Measurements from ENCODE around the gene ZEB1. TPM values are rescaled to one million over a fixed set of nuclear protein-coding genes. Genes with fewer than 3 reads are reported as not detected.

Gene ZEB1
- total RNA-seq, 2 experiments from 2014 or later, result 24.8 to 29.1 TPM

GRCh38 chr10:31381171-31381570, 62.2 kb downstream of the ZEB1 start:
- Mint-ChIP-seq H3K27ac (no peak overlapping the region), H3K36me3 (ENCODE audit: low read depth) (no peaks in the 10 kb centered on the region), H3K9me3 (no peaks in the 10 kb centered on the region), H3K27me3 (ENCODE audit: low read depth) (no peaks in the 10 kb centered on the region), H3K4me1 (ENCODE audit: low read depth) (peaks cover 26% of the 10 kb centered on the region), H3K4me3 (no peak overlapping the region)
- no peak for DNase-seq
- CTCF ChIA-PET, result interaction anchor here (0.8 kb wide), 1 partner anchor 110 kb away, joined by 5 read pairs; no protein-coding TSS in a partner anchor
- intact Hi-C loops (cut with micrococcal nuclease), result loop anchor here (5.0 kb wide), 1 partner anchor 59 kb away; no protein-coding TSS in a partner anchor

GRCh38 chr10:31381766-31382316, 62.8 kb downstream of the ZEB1 start:
- Mint-ChIP-seq H3K4me3 (no peak overlapping the region), H3K4me1 (ENCODE audit: low read depth) (peaks cover 26% of the 10 kb centered on the region), H3K36me3 (ENCODE audit: low read depth) (peaks cover 1% of the 10 kb centered on the region)

GRCh38 chr10:31383810-31384588, 65.0 kb downstream of the ZEB1 start:
- intact Hi-C loops (cut with micrococcal nuclease), result loop anchor here (5.0 kb wide), 1 partner anchor 62 kb away; no protein-coding TSS in a partner anchor
- H3K4me3 Mint-ChIP-seq, result no peak overlapping the region
- peaks cover 31% of the 10 kb centered on the region for H3K4me1 Mint-ChIP-seq (ENCODE audit: low read depth)
- CTCF ChIA-PET, result interaction anchor here (0.6 kb wide), 1 partner anchor 802 kb away, joined by 3 read pairs; no protein-coding TSS in a partner anchor
- H3K36me3 Mint-ChIP-seq (ENCODE audit: low read depth), result peaks cover 14% of the 10 kb centered on the region
- DNase-seq, result no peak
- H3K27me3 Mint-ChIP-seq (ENCODE audit: low read depth), result no peaks in the 10 kb centered on the region
- H3K27ac Mint-ChIP-seq, result no peak overlapping the region
- no peaks in the 10 kb centered on the region for H3K9me3 Mint-ChIP-seq

More at GRCh38 chr10:31381766-31382316, 62.8 kb downstream of the ZEB1 start:
- intact Hi-C loops (cut with micrococcal nuclease), result loop anchor here (5.0 kb wide), 1 partner anchor 60 kb away; no protein-coding TSS in a partner anchor
- CTCF ChIA-PET, result interaction anchor here (0.8 kb wide), 1 partner anchor 109 kb away, joined by 5 read pairs; no protein-coding TSS in a partner anchor
- H3K9me3 Mint-ChIP-seq, result no peaks in the 10 kb centered on the region
- H3K27me3 Mint-ChIP-seq (ENCODE audit: low read depth), result no peaks in the 10 kb centered on the region
- no peak overlapping the region for H3K27ac Mint-ChIP-seq
- peak; percentile 17 for DNase-seq

- no peak overlapping the region for H3K4me3 Mint-ChIP-seq
- H3K27ac Mint-ChIP-seq, result no peak overlapping the region
- CTCF ChIA-PET, result no interaction called here
- H3K27me3 Mint-ChIP-seq (ENCODE audit: low read depth), result no peaks in the 10 kb centered on the region
- peaks cover 18% of the 10 kb centered on the region for H3K36me3 Mint-ChIP-seq (ENCODE audit: low read depth)
- H3K9me3 Mint-ChIP-seq, result no peaks in the 10 kb centered on the region
- intact Hi-C loops (cut with micrococcal nuclease), result loop anchor here (5.0 kb wide), 1 partner anchor 62 kb away; no protein-coding TSS in a partner anchor
- no peak for DNase-seq
- H3K4me1 Mint-ChIP-seq (ENCODE audit: low read depth), result peaks cover 33% of the 10 kb centered on the region
Measured at GRCh38 chr10:31384589-31384949, 65.6 kb downstream of the ZEB1 start.

- Mint-ChIP-seq H3K27me3 (ENCODE audit: low read depth) (no peaks in the 10 kb centered on the region), H3K27ac (no peak overlapping the region), H3K4me1 (ENCODE audit: low read depth) (peaks cover 33% of the 10 kb centered on the region), H3K4me3 (no peak overlapping the region), H3K36me3 (ENCODE audit: low read depth) (peaks cover 26% of the 10 kb centered on the region), H3K9me3 (no peaks in the 10 kb centered on the region)
- CTCF ChIA-PET, result no interaction called here
- DNase-seq, result no peak
- intact Hi-C loops (cut with micrococcal nuclease), result no loop called here
Measured at GRCh38 chr10:31390804-31391203, 71.8 kb downstream of the ZEB1 start.

GRCh38 chr10:31393844-31394243, 74.8 kb downstream of the ZEB1 start:
- H3K4me3 Mint-ChIP-seq, result no peak overlapping the region
- no peaks in the 10 kb centered on the region for H3K9me3 Mint-ChIP-seq
- no peak for DNase-seq
- peaks cover 13% of the 10 kb centered on the region for H3K36me3 Mint-ChIP-seq (ENCODE audit: low read depth)
- H3K27me3 Mint-ChIP-seq (ENCODE audit: low read depth), result no peaks in the 10 kb centered on the region
- peaks cover 33% of the 10 kb centered on the region for H3K4me1 Mint-ChIP-seq (ENCODE audit: low read depth)
- CTCF ChIA-PET, result interaction anchor here (0.5 to 0.7 kb wide), 3 partner anchors 35 to 160 kb away, joined by 3 read pairs; no protein-coding TSS in a partner anchor
- intact Hi-C loops (cut with micrococcal nuclease), result no loop called here
- no peak overlapping the region for H3K27ac Mint-ChIP-seq

GRCh38 chr10:31395695-31396094, 76.7 kb downstream of the ZEB1 start:
- Mint-ChIP-seq H3K4me1 (ENCODE audit: low read depth) (peaks cover 38% of the 10 kb centered on the region), H3K36me3 (ENCODE audit: low read depth) (peaks cover 7% of the 10 kb centered on the region), H3K4me3 (no peak overlapping the region), H3K27me3 (ENCODE audit: low read depth) (no peaks in the 10 kb centered on the region), H3K9me3 (no peaks in the 10 kb centered on the region), H3K27ac (no peak overlapping the region)
- intact Hi-C loops (cut with micrococcal nuclease), result no loop called here
- DNase-seq, result no peak
- CTCF ChIA-PET, result no interaction called here

- CTCF ChIA-PET, result no interaction called here
- Mint-ChIP-seq H3K9me3 (no peaks in the 10 kb centered on the region), H3K4me3 (no peak overlapping the region), H3K36me3 (ENCODE audit: low read depth) (peaks cover 3% of the 10 kb centered on the region), H3K27me3 (ENCODE audit: low read depth) (no peaks in the 10 kb centered on the region), H3K27ac (no peak overlapping the region), H3K4me1 (ENCODE audit: low read depth) (peaks cover 34% of the 10 kb centered on the region)
- no peak for DNase-seq
- intact Hi-C loops (cut with micrococcal nuclease), result no loop called here
Measured at GRCh38 chr10:31396376-31396775, 77.4 kb downstream of the ZEB1 start.

- Mint-ChIP-seq H3K4me3 (no peak overlapping the region), H3K27ac (no peak overlapping the region), H3K9me3 (no peaks in the 10 kb centered on the region), H3K27me3 (ENCODE audit: low read depth) (no peaks in the 10 kb centered on the region), H3K36me3 (ENCODE audit: low read depth) (peaks cover 3% of the 10 kb centered on the region), H3K4me1 (ENCODE audit: low read depth) (peaks cover 41% of the 10 kb centered on the region)
- CTCF ChIA-PET, result no interaction called here
- DNase-seq, result no peak
- intact Hi-C loops (cut with micrococcal nuclease), result no loop called here
Measured at GRCh38 chr10:31397852-31398251, 78.8 kb downstream of the ZEB1 start.

- Mint-ChIP-seq H3K4me3 (no peak overlapping the region), H3K27ac (no peak overlapping the region), H3K9me3 (no peaks in the 10 kb centered on the region), H3K36me3 (ENCODE audit: low read depth) (peaks cover 3% of the 10 kb centered on the region), H3K27me3 (ENCODE audit: low read depth) (no peaks in the 10 kb centered on the region), H3K4me1 (ENCODE audit: low read depth) (peaks cover 37% of the 10 kb centered on the region)
- intact Hi-C loops (cut with micrococcal nuclease), result no loop called here
- CTCF ChIA-PET, result no interaction called here
- no peak for DNase-seq
Measured at GRCh38 chr10:31399171-31399570, 80.2 kb downstream of the ZEB1 start.

- intact Hi-C loops (cut with micrococcal nuclease), result no loop called here
- Mint-ChIP-seq H3K27me3 (ENCODE audit: low read depth) (no peaks in the 10 kb centered on the region), H3K4me3 (no peak overlapping the region), H3K27ac (no peak overlapping the region), H3K9me3 (no peaks in the 10 kb centered on the region), H3K4me1 (ENCODE audit: low read depth) (peaks cover 37% of the 10 kb centered on the region), H3K36me3 (ENCODE audit: low read depth) (peaks cover 4% of the 10 kb centered on the region)
- no peak for DNase-seq
- CTCF ChIA-PET, result no interaction called here
Measured at GRCh38 chr10:31399631-31400030, 80.6 kb downstream of the ZEB1 start.

GRCh38 chr10:31401287-31401686, 82.3 kb downstream of the ZEB1 start:
- H3K36me3 Mint-ChIP-seq (ENCODE audit: low read depth), result peaks cover 16% of the 10 kb centered on the region
- H3K4me3 Mint-ChIP-seq, result no peak overlapping the region
- intact Hi-C loops (cut with micrococcal nuclease), result no loop called here
- H3K27me3 Mint-ChIP-seq (ENCODE audit: low read depth), result no peaks in the 10 kb centered on the region
- DNase-seq, result no peak
- peaks cover 30% of the 10 kb centered on the region for H3K4me1 Mint-ChIP-seq (ENCODE audit: low read depth)
- CTCF ChIA-PET, result no interaction called here
- peaks cover 3% of the 10 kb centered on the region for H3K9me3 Mint-ChIP-seq
- no peak overlapping the region for H3K27ac Mint-ChIP-seq

- CTCF ChIA-PET, result no interaction called here
- H3K4me1 Mint-ChIP-seq (ENCODE audit: low read depth), result peaks cover 21% of the 10 kb centered on the region
- intact Hi-C loops (cut with micrococcal nuclease), result no loop called here
- no peak overlapping the region for H3K27ac Mint-ChIP-seq
- H3K9me3 Mint-ChIP-seq, result peaks cover 7% of the 10 kb centered on the region
- no peaks in the 10 kb centered on the region for H3K27me3 Mint-ChIP-seq (ENCODE audit: low read depth)
- no peak for DNase-seq
- no peak overlapping the region for H3K4me3 Mint-ChIP-seq
- H3K36me3 Mint-ChIP-seq (ENCODE audit: low read depth), result peaks cover 24% of the 10 kb centered on the region
Measured at GRCh38 chr10:31404640-31405039, 85.6 kb downstream of the ZEB1 start.
